HEK293 (cell line): ENCODE measurements around the gene RNF225.
A peak's percentile ranks its signal among the peaks of the same experiment; 100 is the strongest.

ENCODE experiments used
- GLIS2 ChIP-seq: fragments of 450-650 bp; formaldehyde crosslinking; IDR thresholded peaks from 2 replicates; pipeline ENCODE4 v1.5.1; 2016; ENCODE audit warnings: missing biosample characterization, missing genetic modification characterization
- INSM2 ChIP-seq: fragments of 450-650 bp; formaldehyde crosslinking; IDR thresholded peaks from 2 replicates; pipeline ENCODE4 v1.5.1; 2016; ENCODE audit warnings: missing biosample characterization, missing genetic modification characterization
- KLF17 ChIP-seq: fragments of 450-650 bp; formaldehyde crosslinking; IDR thresholded peaks from 2 replicates; pipeline ENCODE4 v1.5.1; 2016; ENCODE audit warnings: missing biosample characterization, missing genetic modification characterization
- OVOL3 ChIP-seq: fragments of 450-650 bp; formaldehyde crosslinking; IDR thresholded peaks from 2 replicates; pipeline ENCODE4 v1.5.1; 2016; ENCODE audit warnings: missing biosample characterization, missing genetic modification characterization
- PBX3 ChIP-seq: sonication (generic); formaldehyde crosslinking; IDR thresholded peaks from 2 replicates; pipeline ENCODE4 v1.8.1; 2022; ENCODE audit warnings: mild to moderate bottlenecking, moderate library complexity, missing genetic modification reagents
- REPIN1 ChIP-seq: fragments of 450-650 bp; formaldehyde crosslinking; IDR thresholded peaks from 2 replicates; pipeline ENCODE4 v1.5.1; 2017; ENCODE audit warnings: missing biosample characterization, missing genetic modification characterization, low read depth
- SCRT2 ChIP-seq: fragments of 450-650 bp; formaldehyde crosslinking; IDR thresholded peaks from 2 replicates; pipeline ENCODE4 v1.5.1; 2016; ENCODE audit warnings: missing biosample characterization, missing genetic modification characterization
- SP3 ChIP-seq: fragments of 450-650 bp; formaldehyde crosslinking; IDR thresholded peaks from 2 replicates; pipeline ENCODE4 v1.5.1; 2016; ENCODE audit warnings: missing biosample characterization, missing genetic modification characterization
- TSHZ1 ChIP-seq: fragments of 450-650 bp; formaldehyde crosslinking; IDR thresholded peaks from 2 replicates; pipeline ENCODE4 v1.5.1; 2016; ENCODE audit warnings: missing biosample characterization, missing genetic modification characterization, borderline replicate concordance
- YY1 ChIP-seq: fragments of 450-650 bp; formaldehyde crosslinking; IDR thresholded peaks from 2 replicates; pipeline ENCODE4 v1.5.1; 2018; ENCODE audit warnings: missing biosample characterization, missing genetic modification characterization
- ZBTB20 ChIP-seq: fragments of 450-650 bp; formaldehyde crosslinking; IDR thresholded peaks from 2 replicates; pipeline ENCODE4 v1.5.1; 2016; ENCODE audit warnings: missing biosample characterization, missing genetic modification characterization
- ZBTB44 ChIP-seq: fragments of 450-650 bp; IDR thresholded peaks from 2 replicates; pipeline ENCODE4 v1.5.1; 2018; ENCODE audit warnings: missing biosample characterization, mild to moderate bottlenecking, missing genetic modification characterization
- ZBTB8A ChIP-seq: fragments of 450-650 bp; formaldehyde crosslinking; IDR thresholded peaks from 2 replicates; pipeline ENCODE4 v1.5.1; 2016; ENCODE audit warnings: missing biosample characterization, missing genetic modification characterization
- ZFP69B ChIP-seq: fragments of 450-650 bp; formaldehyde crosslinking; IDR thresholded peaks from 2 replicates; pipeline ENCODE4 v1.5.1; 2016; ENCODE audit warnings: missing biosample characterization, missing genetic modification characterization
- ZNF112 ChIP-seq: fragments of 450-650 bp; formaldehyde crosslinking; IDR thresholded peaks from 2 replicates; pipeline ENCODE4 v1.5.0; 2017; ENCODE audit warnings: missing biosample characterization, missing genetic modification characterization
- ZNF114 ChIP-seq: fragments of 450-650 bp; formaldehyde crosslinking; IDR thresholded peaks from 2 replicates; pipeline ENCODE4 v1.5.0; 2017; ENCODE audit warnings: missing biosample characterization, missing genetic modification characterization
- ZNF146 ChIP-seq: fragments of 450-650 bp; formaldehyde crosslinking; IDR thresholded peaks from 2 replicates; pipeline ENCODE4 v1.5.1; 2016; ENCODE audit warnings: missing biosample characterization, missing genetic modification characterization
- ZNF157 ChIP-seq: fragments of 450-650 bp; formaldehyde crosslinking; IDR thresholded peaks from 2 replicates; pipeline ENCODE4 v1.5.1; 2016; ENCODE audit warnings: missing biosample characterization, missing genetic modification characterization
- ZNF184 ChIP-seq: fragments of 450-650 bp; IDR thresholded peaks from 2 replicates; pipeline ENCODE4 v1.5.1; 2018; ENCODE audit warnings: missing biosample characterization, mild to moderate bottlenecking, missing genetic modification characterization
- ZNF24 ChIP-seq: fragments of 450-650 bp; formaldehyde crosslinking; IDR thresholded peaks from 2 replicates; pipeline ENCODE4 v1.5.1; 2016; ENCODE audit warnings: missing biosample characterization, missing genetic modification characterization
- ZNF292 ChIP-seq: fragments of 450-650 bp; formaldehyde crosslinking; IDR thresholded peaks from 2 replicates; pipeline ENCODE4 v1.5.1; 2016; ENCODE audit warnings: low read depth, missing biosample characterization, missing genetic modification characterization, borderline replicate concordance
- ZNF362 ChIP-seq: fragments of 450-650 bp; formaldehyde crosslinking; IDR thresholded peaks from 2 replicates; pipeline ENCODE4 v1.5.1; 2016; ENCODE audit warnings: missing biosample characterization, missing genetic modification characterization
- ZNF391 ChIP-seq: fragments of 450-650 bp; formaldehyde crosslinking; IDR thresholded peaks from 2 replicates; pipeline ENCODE4 v1.5.1; 2016; ENCODE audit warnings: low read depth, missing biosample characterization, missing genetic modification characterization, borderline replicate concordance
- ZNF521 ChIP-seq: fragments of 450-650 bp; formaldehyde crosslinking; IDR thresholded peaks from 2 replicates; pipeline ENCODE4 v1.5.1; 2017; ENCODE audit warnings: missing biosample characterization, mild to moderate bottlenecking, missing genetic modification characterization
- ZNF560 ChIP-seq: fragments of 450-650 bp; formaldehyde crosslinking; IDR thresholded peaks from 2 replicates; pipeline ENCODE4 v1.5.1; 2017; ENCODE audit warnings: missing biosample characterization, missing genetic modification characterization, borderline replicate concordance
- ZNF571 ChIP-seq: fragments of 450-650 bp; formaldehyde crosslinking; IDR thresholded peaks from 2 replicates; pipeline ENCODE4 v1.5.0; 2017; ENCODE audit warnings: missing biosample characterization, missing genetic modification characterization
- ZNF580 ChIP-seq: fragments of 450-650 bp; formaldehyde crosslinking; IDR thresholded peaks from 2 replicates; pipeline ENCODE4 v1.5.1; 2016; ENCODE audit warnings: missing biosample characterization, missing genetic modification characterization
- ZNF629 ChIP-seq: fragments of 450-650 bp; formaldehyde crosslinking; IDR thresholded peaks from 2 replicates; pipeline ENCODE4 v1.5.1; 2017; ENCODE audit warnings: missing biosample characterization, missing genetic modification characterization
- ZNF654 ChIP-seq: fragments of 450-650 bp; formaldehyde crosslinking; IDR thresholded peaks from 2 replicates; pipeline ENCODE4 v1.5.1; 2016; ENCODE audit warnings: low read depth, missing biosample characterization, missing genetic modification characterization
- ZNF670 ChIP-seq: fragments of 450-650 bp; formaldehyde crosslinking; IDR thresholded peaks from 2 replicates; pipeline ENCODE4 v1.5.1; 2016; ENCODE audit warnings: missing biosample characterization, missing genetic modification characterization, low read depth

The RNF225 gene

GRCh38 chr19:58362272-58362994, 33.0 kb upstream of the RNF225 start, which contains the start of gene ZNF497 (continued):
- TF ChIP-seq YY1 (peak; percentile 77), GLIS2 (0 out of 2 replicates have a peak, but pooled peaks have one; percentile 9), REPIN1 (tag by site-specific recombination) (no peak), ZNF670 (tag by site-specific recombination) (no peak), PBX3 (no peak), ZBTB8A (tag by site-specific recombination) (peak; percentile 93), TSHZ1 (no peak), ZBTB20 (tag by site-specific recombination) (peak; percentile 59; the same call in 1 of the 2 replicates), ZNF362 (no peak), ZNF521 (tag by site-specific recombination) (no peak), KLF17 (tag by site-specific recombination) (peak; percentile 49; the same call in 1 of the 2 replicates), ZNF292 (no peak), ZNF112 (tag by site-specific recombination) (no peak), SCRT2 (no peak), ZNF654 (no peak), ZNF24 (peak; percentile 88), ZNF114 (tag by site-specific recombination) (no peak), ZNF146 (tag by site-specific recombination) (no peak), ZNF184 (tag by site-specific recombination) (no peak), ZNF571 (no peak), ZNF560 (tag by site-specific recombination) (no peak), ZNF629 (tag by site-specific recombination) (peak; percentile 42; the same call in 1 of the 2 replicates), SP3 (tag by site-specific recombination) (peak; percentile 68), ZNF580 (tag by site-specific recombination) (peak; percentile 87; the same call in 1 of the 2 replicates), INSM2 (tag by site-specific recombination) (no peak), OVOL3 (tag by site-specific recombination) (0 out of 2 replicates have a peak, but pooled peaks have one; percentile 5), ZNF391 (tag by site-specific recombination) (no peak), ZNF157 (no peak), ZBTB44 (tag by site-specific recombination) (peak; percentile 51; the same call in 1 of the 2 replicates), ZFP69B (tag by site-specific recombination) (peak; percentile 71)
